Vagina (tissue), 2 donors: ENCODE results near the gene MAD1L1.

Source experiments
- POLR2A ChIP-seq, 2 donors: fragments of 450-650 bp; IDR thresholded peaks; one replicate each; pipeline ENCODE4 v1.6.1; 2017; ENCODE audit warnings: antibody characterized with exemption in 2 of 2, mild to moderate bottlenecking in 2 of 2, moderate library complexity in 2 of 2
- POLR2AphosphoS5 ChIP-seq, 2 donors: sonication (generic); formaldehyde crosslinking; IDR thresholded peaks; one replicate each; pipeline ENCODE4 v1.9.0; 2017; ENCODE audit warnings: antibody characterized with exemption in 2 of 2, mild to moderate bottlenecking in 2 of 2, low read depth in 1 of 2; ENCODE audit not compliant: insufficient read depth in 1 of 2
- TF ChIP-seq, protein P1 (sequence below), 3 experiments: fragments of 450-650 bp in 2 of 3; fragments of 200-600 bp in 1 of 3; sonication (generic) in 1 of 3; IDR thresholded peaks; one replicate each; pipeline ENCODE4 v1.5.1; 2017 to 2019; ENCODE audit warnings: antibody characterized with exemption in 3 of 3, mild to moderate bottlenecking in 2 of 3, moderate library complexity in 2 of 3

GRCh38 chr7:1922870-1923236 is 309.9 kb downstream of the MAD1L1 start:
- no peak for TF ChIP-seq POLR2A (IDR thresholded peaks at IDR 0.05)
- TF ChIP-seq, protein P1, sequence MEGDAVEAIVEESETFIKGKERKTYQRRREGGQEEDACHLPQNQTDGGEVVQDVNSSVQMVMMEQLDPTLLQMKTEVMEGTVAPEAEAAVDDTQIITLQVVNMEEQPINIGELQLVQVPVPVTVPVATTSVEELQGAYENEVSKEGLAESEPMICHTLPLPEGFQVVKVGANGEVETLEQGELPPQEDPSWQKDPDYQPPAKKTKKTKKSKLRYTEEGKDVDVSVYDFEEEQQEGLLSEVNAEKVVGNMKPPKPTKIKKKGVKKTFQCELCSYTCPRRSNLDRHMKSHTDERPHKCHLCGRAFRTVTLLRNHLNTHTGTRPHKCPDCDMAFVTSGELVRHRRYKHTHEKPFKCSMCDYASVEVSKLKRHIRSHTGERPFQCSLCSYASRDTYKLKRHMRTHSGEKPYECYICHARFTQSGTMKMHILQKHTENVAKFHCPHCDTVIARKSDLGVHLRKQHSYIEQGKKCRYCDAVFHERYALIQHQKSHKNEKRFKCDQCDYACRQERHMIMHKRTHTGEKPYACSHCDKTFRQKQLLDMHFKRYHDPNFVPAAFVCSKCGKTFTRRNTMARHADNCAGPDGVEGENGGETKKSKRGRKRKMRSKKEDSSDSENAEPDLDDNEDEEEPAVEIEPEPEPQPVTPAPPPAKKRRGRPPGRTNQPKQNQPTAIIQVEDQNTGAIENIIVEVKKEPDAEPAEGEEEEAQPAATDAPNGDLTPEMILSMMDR (IDR thresholded peaks at IDR 0.05): no peak
- no peak for TF ChIP-seq POLR2AphosphoS5 (IDR thresholded peaks at IDR 0.05; ENCODE audit: insufficient read depth in 1 of 2, low read depth in 1 of 2)
